Stimulated activated CD4-positive, alpha-beta T cell treated with anti-CD3 and anti-CD28 coated beads, TNF-alpha, amount 100 ng/mL, for 1 hour (primary cell): Measurements from ENCODE around the gene GPR75.

Experiments
- DNase-seq, 3 donors: peaks; one replicate each; pipeline ENCODE4 v3.0.0-alpha.2; 2020; ENCODE audit warnings: low read depth in 3 of 3, low spot score in 1 of 3

GPR75 gene

DNA sequence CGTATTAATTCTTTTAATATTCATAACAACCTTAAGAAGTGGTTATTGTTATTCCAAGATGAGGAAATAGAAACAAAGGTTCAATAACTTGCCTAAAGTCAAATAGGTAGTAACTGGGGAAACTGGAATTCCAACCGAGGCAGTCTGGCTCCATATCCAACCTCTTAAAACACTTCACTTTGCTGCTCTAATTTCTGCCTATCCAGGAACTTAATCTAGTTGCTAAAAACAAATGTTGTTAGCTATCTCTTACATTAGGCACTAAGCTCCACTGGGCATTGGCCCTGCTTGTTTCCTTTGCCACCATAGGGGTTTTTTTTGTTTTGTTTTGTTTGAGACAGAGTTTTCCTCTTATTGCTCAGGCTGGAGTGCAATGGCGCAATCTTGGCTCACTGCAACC is 48.2 kb downstream of the GPR75 start:
- no peak for DNase-seq
